ENCODE results near the gene TMEM234. TPM values are rescaled to one million over a fixed set of nuclear protein-coding genes. Genes with fewer than 3 reads are reported as not detected.

TMEM234 gene
- total and polyA plus RNA-seq, 2 donors, result 12.5 to 16.1 TPM

GRCh38 chr1:32224285-32224684 is 2.1 kb upstream of the TMEM234 start:
- no peak for DNase-seq (ENCODE audit: extremely low spot score)
- no peak overlapping the region for H3K4me3 ChIP-seq (ENCODE audit: low read depth, low read length)
- peaks cover 7% of the 10 kb centered on the region for H3K36me3 ChIP-seq (ENCODE audit: insufficient read depth)
- no peak overlapping the region for H3K27ac ChIP-seq (ENCODE audit: low read depth)
- WGBS, result 91% methylated on average over 4 of the region's 4 CpGs
- no peaks in the 10 kb centered on the region for H3K4me1 ChIP-seq (ENCODE audit: insufficient read depth)

GRCh38 chr1:32223683-32224082 is 1.5 kb upstream of the TMEM234 start:
- 79% methylated on average over 3 of the region's 3 CpGs for WGBS
- H3K27ac ChIP-seq (ENCODE audit: low read depth), result no peak overlapping the region
- H3K4me1 ChIP-seq (ENCODE audit: insufficient read depth), result no peaks in the 10 kb centered on the region
- H3K4me3 ChIP-seq (ENCODE audit: low read depth, low read length), result no peak overlapping the region
- H3K36me3 ChIP-seq (ENCODE audit: insufficient read depth), result peaks cover 4% of the 10 kb centered on the region
- DNase-seq (ENCODE audit: extremely low spot score), result no peak

DNA sequence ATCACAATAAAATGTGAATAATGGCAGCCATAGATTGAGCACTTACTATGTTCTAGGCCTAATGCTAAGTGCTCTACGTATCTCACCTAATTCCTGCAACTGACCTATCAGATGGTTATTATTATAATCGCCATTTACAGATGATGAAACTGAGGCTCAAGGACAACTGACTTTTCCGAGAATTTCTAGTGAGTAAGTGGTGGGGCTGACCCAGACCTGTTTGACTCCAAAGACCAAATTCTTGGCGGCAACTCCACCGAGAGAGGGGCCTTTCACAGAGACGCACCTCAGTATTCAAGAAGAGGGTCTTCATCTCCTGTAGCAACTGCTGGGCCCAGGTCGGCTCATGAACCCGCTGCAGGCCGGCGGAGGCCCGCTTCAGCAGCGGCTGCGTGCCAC is 573 bp downstream of the TMEM234 start:
- Histone ChIP-seq H3K4me3 (ENCODE audit: low read depth, low read length) (peak overlapping the region; percentile 89), H3K36me3 (ENCODE audit: insufficient read depth) (peaks cover 1% of the 10 kb centered on the region), H3K27ac (ENCODE audit: low read depth) (no peak overlapping the region), H3K4me1 (ENCODE audit: insufficient read depth) (no peaks in the 10 kb centered on the region)
- WGBS, result 8% methylated on average over 13 of the region's 13 CpGs
- no peak for DNase-seq (ENCODE audit: extremely low spot score)

- no peak for DNase-seq (ENCODE audit: extremely low spot score)
- Histone ChIP-seq H3K36me3 (ENCODE audit: insufficient read depth) (peaks cover 2% of the 10 kb centered on the region), H3K4me1 (ENCODE audit: insufficient read depth) (no peaks in the 10 kb centered on the region), H3K4me3 (ENCODE audit: low read depth, low read length) (peak overlapping the region; percentile 89), H3K27ac (ENCODE audit: low read depth) (no peak overlapping the region)
- WGBS, result 89% methylated on average over 4 of the region's 4 CpGs
Measured at GRCh38 chr1:32220746-32221580, 1.2 kb downstream of the TMEM234 start.

- Histone ChIP-seq H3K27ac (ENCODE audit: low read depth) (no peak overlapping the region), H3K36me3 (ENCODE audit: insufficient read depth) (peaks cover 2% of the 10 kb centered on the region), H3K4me1 (ENCODE audit: insufficient read depth) (no peaks in the 10 kb centered on the region), H3K4me3 (ENCODE audit: low read depth, low read length) (no peak overlapping the region)
- DNase-seq (ENCODE audit: extremely low spot score), result no peak
- WGBS, result 84% methylated on average over 7 of the region's 7 CpGs
Measured at GRCh38 chr1:32219022-32219421, 3.1 kb downstream of the TMEM234 start.

GRCh38 chr1:32216566-32216965 is 5.6 kb downstream of the TMEM234 start:
- WGBS, result 93% methylated on average over 5 of the region's 5 CpGs
- Histone ChIP-seq H3K36me3 (ENCODE audit: insufficient read depth) (peaks cover 2% of the 10 kb centered on the region), H3K27ac (ENCODE audit: low read depth) (no peak overlapping the region), H3K4me3 (ENCODE audit: low read depth, low read length) (no peak overlapping the region), H3K4me1 (ENCODE audit: insufficient read depth) (no peaks in the 10 kb centered on the region)
- DNase-seq (ENCODE audit: extremely low spot score), result no peak

- WGBS, result 79% methylated on average over 10 of the region's 10 CpGs
Measured at GRCh38 chr1:32215629-32216480, 6.3 kb downstream of the TMEM234 start.

GRCh38 chr1:32208891-32209328 is 13.2 kb downstream of the TMEM234 start, which contains the start of gene DCDC2B:
Gene DCDC2B, plus strand, starts transcription at chr1:32209089. Its CDS starts 5 bp downstream, at chr1:32209094.
- no peak within 1 kb of the TSS for H3K4me3 ChIP-seq (ENCODE audit: low read depth, low read length)
- peak; percentile 54 for DNase-seq (ENCODE audit: extremely low spot score)
- 72% methylated on average over 5 of the region's 5 CpGs for WGBS
- H3K36me3 ChIP-seq (ENCODE audit: insufficient read depth), result no peaks in the 10 kb centered on the region
- no peaks in the 10 kb centered on the region for H3K4me1 ChIP-seq (ENCODE audit: insufficient read depth)
- no peak within 1 kb of the TSS for H3K27ac ChIP-seq (ENCODE audit: low read depth)

More at GRCh38 chr1:32215629-32216480, 6.3 kb downstream of the TMEM234 start:
- H3K27ac ChIP-seq (ENCODE audit: low read depth), result no peak overlapping the region
- no peaks in the 10 kb centered on the region for H3K4me1 ChIP-seq (ENCODE audit: insufficient read depth)
- peaks cover 2% of the 10 kb centered on the region for H3K36me3 ChIP-seq (ENCODE audit: insufficient read depth)
- no peak overlapping the region for H3K4me3 ChIP-seq (ENCODE audit: low read depth, low read length)
- no peak for DNase-seq (ENCODE audit: extremely low spot score)

- H3K4me3 ChIP-seq (ENCODE audit: low read depth, low read length), result no peak overlapping the region
- no peaks in the 10 kb centered on the region for H3K36me3 ChIP-seq (ENCODE audit: insufficient read depth)
- H3K4me1 ChIP-seq (ENCODE audit: insufficient read depth), result no peaks in the 10 kb centered on the region
- no peak for DNase-seq (ENCODE audit: extremely low spot score)
- H3K27ac ChIP-seq (ENCODE audit: low read depth), result no peak overlapping the region
- WGBS, result 85% methylated on average over 6 of the region's 6 CpGs
Measured at GRCh38 chr1:32208469-32208868, 13.7 kb downstream of the TMEM234 start.

DNA sequence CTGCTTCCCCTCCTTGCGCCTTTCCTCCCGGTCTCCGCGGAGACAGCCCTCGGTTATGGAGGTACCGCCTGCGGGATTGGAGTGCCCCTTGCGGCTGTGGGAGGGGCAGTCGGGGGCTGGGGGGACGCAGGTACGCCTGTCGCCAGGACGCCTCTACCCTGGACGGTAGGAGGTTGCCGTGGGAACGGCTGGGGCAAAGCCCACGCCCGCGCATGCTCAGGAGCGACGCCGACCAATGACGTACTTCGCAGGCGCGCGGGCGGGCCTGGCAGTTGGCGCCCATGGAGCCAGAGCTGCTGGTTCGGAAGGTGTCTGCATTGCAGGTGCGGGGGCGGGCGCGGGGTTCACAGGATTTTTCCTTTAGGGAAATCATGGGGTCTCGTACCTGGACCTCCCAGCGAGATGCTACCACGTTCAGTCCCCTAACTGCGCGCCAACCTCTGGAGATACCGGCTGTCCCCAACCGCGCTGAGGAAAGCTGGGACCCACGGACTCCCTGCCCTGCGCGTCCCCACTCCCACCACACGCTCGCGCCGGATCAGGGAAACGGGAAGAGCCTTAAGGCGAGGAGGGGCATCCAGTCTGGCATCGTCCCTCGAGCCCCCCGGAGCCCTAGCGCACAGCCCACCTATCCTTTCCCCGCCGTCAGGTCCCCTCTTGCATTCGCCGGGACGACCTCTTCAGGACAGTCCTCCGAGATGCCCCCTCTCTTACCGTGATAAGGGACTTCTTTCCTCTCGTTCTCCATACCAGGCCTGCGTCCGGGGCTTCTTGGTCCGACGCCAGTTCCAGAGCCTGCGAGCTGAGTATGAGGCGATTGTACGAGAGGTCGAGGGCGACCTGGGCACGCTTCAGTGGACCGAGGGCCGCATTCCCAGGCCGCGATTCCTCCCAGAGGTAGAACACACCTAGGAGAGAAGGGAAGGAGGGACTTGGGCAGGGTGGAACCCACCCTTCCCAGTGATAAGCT is 16.5 kb downstream of the TMEM234 start, which contains the start of gene IQCC:
TSS of gene IQCC (plus strand) at position 271 of the 970 bp plus-strand sequence. CDS start at position 282, 11 bp downstream.
- peak; percentile 69 for DNase-seq (ENCODE audit: extremely low spot score)
- 2% methylated on average over 77 of the region's 77 CpGs for WGBS

DNA sequence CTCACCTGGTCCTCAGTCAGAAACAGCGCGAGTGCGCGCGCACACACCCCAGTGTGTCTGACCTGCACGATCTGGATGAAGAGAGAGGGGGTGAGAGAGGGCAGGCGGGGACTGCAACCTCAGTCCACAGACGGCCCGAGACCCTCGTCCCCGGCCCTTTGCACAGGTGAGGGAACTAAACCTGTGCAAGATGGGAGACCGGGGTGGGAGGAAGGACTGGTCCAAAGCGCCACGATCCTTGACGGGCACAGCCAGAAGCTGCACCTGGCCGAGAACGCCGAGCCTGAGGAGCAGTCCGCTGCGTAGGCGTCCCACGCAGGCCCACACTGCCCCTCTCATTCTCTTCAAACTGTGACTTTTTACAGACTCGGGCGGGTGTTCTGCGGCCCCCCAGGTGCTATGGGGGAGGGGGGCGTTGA is 17.2 kb downstream of the TMEM234 start:
- no peak for DNase-seq (ENCODE audit: extremely low spot score)
- Histone ChIP-seq H3K27ac (ENCODE audit: low read depth) (no peak overlapping the region), H3K36me3 (ENCODE audit: insufficient read depth) (no peaks in the 10 kb centered on the region), H3K4me1 (ENCODE audit: insufficient read depth) (no peaks in the 10 kb centered on the region), H3K4me3 (ENCODE audit: low read depth, low read length) (peak overlapping the region; percentile 50)
- 26% methylated on average over 26 of the region's 26 CpGs for WGBS

More for the DNA sequence above, 16.5 kb downstream of the TMEM234 start, which contains the start of gene IQCC:
- peak within 1 kb of the TSS; percentile 50 for H3K4me3 ChIP-seq (ENCODE audit: low read depth, low read length)
- H3K27ac ChIP-seq (ENCODE audit: low read depth), result no peak within 1 kb of the TSS
- no peaks in the 10 kb centered on the region for H3K36me3 ChIP-seq (ENCODE audit: insufficient read depth)
- no peaks in the 10 kb centered on the region for H3K4me1 ChIP-seq (ENCODE audit: insufficient read depth)

DNA sequence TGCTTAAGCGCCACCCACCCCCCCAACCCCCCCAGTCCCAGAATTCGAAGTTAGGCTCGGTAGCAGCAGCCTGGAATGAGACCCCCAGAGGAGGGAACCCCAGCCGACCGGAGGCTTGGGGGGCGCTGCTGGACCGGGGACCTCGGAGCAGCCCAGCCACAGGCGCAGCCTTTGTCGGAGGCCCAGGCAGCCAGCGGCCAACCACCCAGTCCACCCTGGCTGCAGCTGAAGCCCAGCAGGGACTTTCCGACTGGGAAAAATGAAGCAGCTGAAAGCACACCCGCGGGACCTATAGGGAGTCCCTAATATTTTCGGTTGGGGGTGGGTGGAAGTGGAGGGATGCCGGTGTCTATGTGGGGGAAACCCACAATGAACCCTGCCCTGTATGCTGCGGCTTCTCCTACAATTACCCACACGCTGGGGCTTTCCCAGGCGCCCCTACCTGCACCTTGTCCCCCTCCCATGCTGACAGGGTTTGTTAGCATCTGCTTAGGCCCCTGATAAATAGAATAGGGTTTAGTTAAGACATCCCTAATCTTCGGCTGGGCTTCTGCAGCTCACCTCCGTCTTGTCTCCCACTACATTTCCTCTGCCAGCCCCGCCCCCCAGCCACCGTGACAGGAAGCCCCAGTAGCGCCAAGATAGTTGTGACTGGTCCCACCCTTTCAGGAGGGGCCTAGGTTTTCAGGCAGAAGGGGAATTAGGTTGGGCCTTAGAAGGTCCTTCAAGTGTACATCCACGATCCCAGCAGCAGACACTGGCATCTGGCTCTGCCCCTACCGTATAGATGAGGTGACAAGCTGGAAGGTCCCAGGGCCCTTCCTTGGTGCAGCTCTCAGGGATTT is 20.9 kb downstream of the TMEM234 start:
- Histone ChIP-seq H3K4me1 (ENCODE audit: insufficient read depth) (no peaks in the 10 kb centered on the region), H3K27ac (ENCODE audit: low read depth) (no peak overlapping the region), H3K36me3 (ENCODE audit: insufficient read depth) (no peaks in the 10 kb centered on the region), H3K4me3 (ENCODE audit: low read depth, low read length) (peak overlapping the region; percentile 43)
- DNase-seq (ENCODE audit: extremely low spot score), result no peak
- 1% methylated on average over 26 of the region's 26 CpGs for WGBS

Data from urinary bladder (tissue), 4 donors.